ENCODE results near the gene NMU.

Gene NMU

GRCh38 chr4:55609393-55609866 lies 26.7 kb downstream of the NMU start:
- ChIA-PET POLR2A (ENCODE audit: low non-redundant PET) (interaction anchor here (0.6 to 0.7 kb wide), 2 partner anchors 214 to 221 kb away, joined by 4 to 7 read pairs; no protein-coding TSS in a partner anchor), CTCF (interaction anchor here (0.6 to 1.2 kb wide), 4 partner anchors 9 to 161 kb away, joined by 3 to 4 read pairs (median 3); no protein-coding TSS in a partner anchor)
- H3K27ac ChIP-seq, result peak overlapping the region; percentile 98
- TF ChIP-seq, protein P1, sequence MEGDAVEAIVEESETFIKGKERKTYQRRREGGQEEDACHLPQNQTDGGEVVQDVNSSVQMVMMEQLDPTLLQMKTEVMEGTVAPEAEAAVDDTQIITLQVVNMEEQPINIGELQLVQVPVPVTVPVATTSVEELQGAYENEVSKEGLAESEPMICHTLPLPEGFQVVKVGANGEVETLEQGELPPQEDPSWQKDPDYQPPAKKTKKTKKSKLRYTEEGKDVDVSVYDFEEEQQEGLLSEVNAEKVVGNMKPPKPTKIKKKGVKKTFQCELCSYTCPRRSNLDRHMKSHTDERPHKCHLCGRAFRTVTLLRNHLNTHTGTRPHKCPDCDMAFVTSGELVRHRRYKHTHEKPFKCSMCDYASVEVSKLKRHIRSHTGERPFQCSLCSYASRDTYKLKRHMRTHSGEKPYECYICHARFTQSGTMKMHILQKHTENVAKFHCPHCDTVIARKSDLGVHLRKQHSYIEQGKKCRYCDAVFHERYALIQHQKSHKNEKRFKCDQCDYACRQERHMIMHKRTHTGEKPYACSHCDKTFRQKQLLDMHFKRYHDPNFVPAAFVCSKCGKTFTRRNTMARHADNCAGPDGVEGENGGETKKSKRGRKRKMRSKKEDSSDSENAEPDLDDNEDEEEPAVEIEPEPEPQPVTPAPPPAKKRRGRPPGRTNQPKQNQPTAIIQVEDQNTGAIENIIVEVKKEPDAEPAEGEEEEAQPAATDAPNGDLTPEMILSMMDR (conservative IDR thresholded peaks at IDR 0.05; ENCODE audit: low read depth), result no peak
- peak; percentile 91 for DNase-seq (ENCODE audit: low spot score)

GRCh38 chr4:55608591-55608990 lies 27.5 kb downstream of the NMU start:
- POLR2A ChIA-PET (ENCODE audit: low non-redundant PET), result interaction anchor here (0.5 to 0.7 kb wide), 2 partner anchors 64 to 214 kb away, joined by 3 to 7 read pairs; no protein-coding TSS in a partner anchor
- no peak overlapping the region for H3K27ac ChIP-seq
- no peak for DNase-seq (ENCODE audit: low spot score)
- CTCF ChIA-PET, result interaction anchor here (0.7 kb wide), 1 partner anchor 62 kb away, joined by 3 read pairs; the partner anchor contains the start of gene CLOCK
- TF ChIP-seq, protein P1 (conservative IDR thresholded peaks at IDR 0.05; ENCODE audit: low read depth), result no peak

DNA sequence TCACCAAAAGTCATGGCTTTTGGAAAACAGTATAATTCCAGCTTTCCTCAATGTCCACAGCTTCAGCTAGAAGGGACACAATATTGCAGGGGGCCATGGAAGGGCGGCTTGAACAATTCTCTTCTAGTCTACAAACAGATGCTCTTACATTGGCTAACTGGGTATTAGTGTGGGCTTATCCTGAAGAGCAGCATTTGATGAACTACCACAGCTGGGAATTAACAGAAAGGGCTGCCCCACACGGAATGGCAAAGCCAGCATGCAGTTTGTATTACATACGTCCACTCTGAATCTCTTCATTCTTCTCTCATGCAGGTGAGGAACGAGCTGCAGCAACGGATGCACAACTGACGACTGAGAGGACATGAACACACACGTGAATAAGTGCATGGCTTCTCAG lies 31.1 kb downstream of the NMU start:
- ChIA-PET CTCF (no interaction called here), POLR2A (ENCODE audit: low non-redundant PET) (no interaction called here)
- TF ChIP-seq, protein P1 (conservative IDR thresholded peaks at IDR 0.05; ENCODE audit: low read depth), result no peak
- no peak for DNase-seq (ENCODE audit: low spot score)
- H3K27ac ChIP-seq, result no peak overlapping the region

DNA sequence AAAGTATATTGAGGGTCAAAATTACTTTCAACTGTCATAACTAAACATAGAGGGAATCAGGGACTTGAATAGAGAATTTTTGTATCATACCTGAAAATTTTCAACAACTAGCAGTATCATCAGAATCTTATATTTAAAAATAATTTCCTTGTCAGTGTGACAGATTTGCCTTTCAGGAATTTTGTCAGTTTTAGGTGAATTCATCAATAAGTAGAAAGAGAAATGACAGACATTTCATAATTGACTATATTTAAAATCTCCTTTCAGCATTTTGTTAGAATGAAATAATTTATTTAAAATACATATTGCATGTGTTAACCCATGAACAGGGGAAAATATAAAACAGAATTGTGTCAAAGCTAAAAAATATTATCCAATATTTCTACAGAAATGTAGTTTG lies 35.5 kb downstream of the NMU start:
- POLR2A ChIA-PET (ENCODE audit: low non-redundant PET), result no interaction called here
- no peak overlapping the region for H3K27ac ChIP-seq

GRCh38 chr4:55598641-55599040 lies 37.5 kb downstream of the NMU start:
- ChIA-PET POLR2A (ENCODE audit: low non-redundant PET) (interaction anchor here (0.7 kb wide), 1 partner anchor 267 kb away, joined by 17 read pairs; no protein-coding TSS in a partner anchor), CTCF (interaction anchor here (0.5 kb wide), 1 partner anchor 1347 kb away, joined by 3 read pairs; no protein-coding TSS in a partner anchor)

More for the DNA sequence above, 35.5 kb downstream of the NMU start:
- no peak for DNase-seq (ENCODE audit: low spot score)
- TF ChIP-seq, protein P1 (conservative IDR thresholded peaks at IDR 0.05; ENCODE audit: low read depth), result no peak
- CTCF ChIA-PET, result no interaction called here

GRCh38 chr4:55592014-55592413 lies 44.1 kb downstream of the NMU start, which contains the start of gene PDCL2:
TSS of gene PDCL2 (minus strand) at chr4:55592245. CDS start at chr4:55592109, 136 bp downstream.
- TF ChIP-seq, protein P1 (conservative IDR thresholded peaks at IDR 0.05; ENCODE audit: low read depth), result no peak
- DNase-seq (ENCODE audit: low spot score), result no peak
- ChIA-PET POLR2A (ENCODE audit: low non-redundant PET) (no interaction called here), CTCF (no interaction called here)
- no peak within 1 kb of the TSS for H3K27ac ChIP-seq

More at GRCh38 chr4:55598641-55599040, 37.5 kb downstream of the NMU start:
- no peak for DNase-seq (ENCODE audit: low spot score)
- TF ChIP-seq, protein P1 (conservative IDR thresholded peaks at IDR 0.05; ENCODE audit: low read depth), result no peak
- H3K27ac ChIP-seq, result no peak overlapping the region

Data from RWPE1 (cell line).